ENCODE measurements around the gene OCRL. TPM values are rescaled to one million over a fixed set of nuclear protein-coding genes. Genes with fewer than 3 reads are reported as not detected.

The OCRL gene
- total and polyA plus RNA-seq, 4 donors: 3.1 to 13.1 (median 5.7) TPM

- Histone ChIP-seq H3K9me3 (ENCODE audit: control insufficient read depth in 4 of 4, low read length in 3 of 4) (no peaks in the 10 kb centered on the region), H3K27me3 (ENCODE audit: control insufficient read depth in 4 of 4, insufficient read depth in 4 of 4, low read length in 3 of 4) (no peaks in the 10 kb centered on the region), H3K4me3 (ENCODE audit: low read depth in 1 of 3, low read length in 3 of 3) (no peak overlapping the region), H3K27ac (ENCODE audit: low read depth in 1 of 2, low read length in 2 of 2) (no peak overlapping the region), H3K36me3 (ENCODE audit: control insufficient read depth in 4 of 4, insufficient read depth in 3 of 4, low read depth in 1 of 4, low read length in 3 of 4) (peaks cover 4 to 27% (median 20%) of the 10 kb centered on the region in 4 donors), H3K9ac (ENCODE audit: low read depth in 1 of 2, low read length in 2 of 2) (no peak overlapping the region), H3K4me1 (ENCODE audit: control insufficient read depth in 4 of 4, insufficient read depth in 4 of 4, low read length in 3 of 4) (no peaks in the 10 kb centered on the region)
- no peak for DNase-seq (ENCODE audit: low spot score)
- no peak for TF ChIP-seq HNF4A (conservative IDR thresholded peaks at IDR 0.05)
- no peak for TF ChIP-seq ZBTB33 (IDR thresholded peaks at IDR 0.05)
- no peak for TF ChIP-seq SP1 (IDR thresholded peaks at IDR 0.05)
- TF ChIP-seq EGR1 (IDR thresholded peaks at IDR 0.05; ENCODE audit: low read depth in 2 of 2): no peak
- TF ChIP-seq RXRA (IDR thresholded peaks at IDR 0.05): no peak
- no peak for TF ChIP-seq HNF4G (IDR thresholded peaks at IDR 0.05)
- no peak for TF ChIP-seq MAX (IDR thresholded peaks at IDR 0.05)
- TF ChIP-seq CTCF (IDR thresholded peaks at IDR 0.05; ENCODE audit: low read depth, low read length, missing input control): no peak
- TF ChIP-seq FOXA2 (IDR thresholded peaks at IDR 0.05): no peak
- TF ChIP-seq GABPA (IDR thresholded peaks at IDR 0.05 in 1 of 2, conservative IDR thresholded peaks at IDR 0.05 in 1 of 2): no peak
- WGBS: 35% methylated on average over 1 of the region's 1 CpG
Observed at GRCh38 chrX:129566073-129566472, 26.0 kb downstream of the OCRL start.

- TF ChIP-seq HNF4G (IDR thresholded peaks at IDR 0.05) (no peak), YY1 (IDR thresholded peaks at IDR 0.05) (no peak), REST (IDR thresholded peaks at IDR 0.05) (no peak), TAF1 (conservative IDR thresholded peaks at IDR 0.05) (no peak), FOXA1 (IDR thresholded peaks at IDR 0.05) (no peak), FOXA2 (IDR thresholded peaks at IDR 0.05) (no peak), HNF4A (conservative IDR thresholded peaks at IDR 0.05) (no peak), MAX (IDR thresholded peaks at IDR 0.05) (no peak)
- no peak for DNase-seq (ENCODE audit: low spot score)
- H3K4me1 ChIP-seq (ENCODE audit: control insufficient read depth in 4 of 4, insufficient read depth in 4 of 4, low read length in 3 of 4): no peaks in the 10 kb centered on the region
- H3K36me3 ChIP-seq (ENCODE audit: control insufficient read depth in 4 of 4, insufficient read depth in 3 of 4, low read depth in 1 of 4, low read length in 3 of 4): peaks cover 4 to 24% (median 15%) of the 10 kb centered on the region in 4 donors
- no peak overlapping the region for H3K9ac ChIP-seq (ENCODE audit: low read depth in 1 of 2, low read length in 2 of 2)
- no peaks in the 10 kb centered on the region for H3K9me3 ChIP-seq (ENCODE audit: control insufficient read depth in 4 of 4, low read length in 3 of 4)
- H3K4me3 ChIP-seq (ENCODE audit: low read depth in 1 of 3, low read length in 3 of 3): no peak overlapping the region
- WGBS: 95% methylated on average over 3 of the region's 3 CpGs
- H3K27me3 ChIP-seq (ENCODE audit: control insufficient read depth in 4 of 4, insufficient read depth in 4 of 4, low read length in 3 of 4): no peaks in the 10 kb centered on the region
- no peak overlapping the region for H3K27ac ChIP-seq (ENCODE audit: low read depth in 1 of 2, low read length in 2 of 2)
Observed at GRCh38 chrX:129568349-129568748, 28.3 kb downstream of the OCRL start.
